SK-N-SH (cell line): ENCODE results near the gene DNMT3A. TPM values are rescaled to one million over a fixed set of nuclear protein-coding genes. Genes with fewer than 3 reads are reported as not detected.
A peak's percentile ranks its signal among the peaks of the same experiment; 100 is the strongest.

ENCODE experiments used
- CTCF ChIA-PET: fragments of 300-600, 350-600 bp; formaldehyde crosslinking; extraction: SDS; loops from one replicate; lab custom pipeline; 2021; lab: Yijun Ruan, JAX
- POLR2A ChIA-PET: fragments of 350-600 bp; sonication (Branson Sonifier 250); formaldehyde crosslinking; extraction: SDS; loops from one replicate; lab custom pipeline; 2020; ENCODE audit warnings: antibody characterized with exemption, inconsistent platforms; lab: Yijun Ruan, JAX
- DNase-seq: peaks from one replicate; pipeline ENCODE4 v3.0.0; 2012
- H2AFZ ChIP-seq: fragments of 200-600 bp; sonication (generic); 2 replicates; pipeline ENCODE4 v1.8.1; 2016; ENCODE audit warnings: antibody characterized with exemption, mild to moderate bottlenecking, low read depth
- H3F3A ChIP-seq: fragments of 200-600 bp; sonication (generic); replicated peaks from 2 replicates; pipeline ENCODE3; 2016; ENCODE audit warnings: antibody characterized with exemption, mild to moderate bottlenecking; ENCODE audit not compliant: insufficient read depth
- H3K27ac ChIP-seq, 2 experiments: fragments of 200-500 bp in 1 of 2; fragments of 200-600 bp in 1 of 2; sonication (Bioruptor generic) in 1 of 2; sonication (generic), shearing (Covaris generic) in 1 of 2; 2 replicates each; pipeline versions ENCODE4 v1.5.1 to v1.6.1; 2014 to 2016; ENCODE audit warnings: low read depth in 2 of 2, inconsistent platforms in 1 of 2, low read length in 1 of 2, mild to moderate bottlenecking in 1 of 2, mixed read lengths in 1 of 2
- H3K27me3 ChIP-seq: fragments of 200-600 bp; sonication (generic), shearing (Covaris generic); 2 replicates; pipeline ENCODE4 v1.6.1; 2016; ENCODE audit warnings: mixed run types; ENCODE audit not compliant: insufficient read depth
- H3K36me3 ChIP-seq, 2 experiments: fragments of 200-500 bp in 1 of 2; fragments of 200-600 bp in 1 of 2; sonication (Bioruptor generic) in 1 of 2; sonication (generic) in 1 of 2; replicated peaks in 1 of 2; 2 replicates each; pipeline versions ENCODE3 to v1.5.1; 2014 to 2016; ENCODE audit warnings: low read length in 1 of 2, mild to moderate bottlenecking in 1 of 2; ENCODE audit not compliant: insufficient read depth in 2 of 2, control insufficient read depth in 1 of 2
- H3K4me1 ChIP-seq, 2 experiments: fragments of 200-500 bp in 1 of 2; fragments of 200-600 bp in 1 of 2; sonication (Bioruptor generic) in 1 of 2; sonication (generic), shearing (Covaris generic) in 1 of 2; 2 replicates each; pipeline versions ENCODE4 v1.5.1 to v1.6.1; 2014 to 2016; ENCODE audit warnings: low read depth in 1 of 2, low read length in 1 of 2, mixed run types in 1 of 2; ENCODE audit not compliant: insufficient read depth in 2 of 2, control insufficient read depth in 1 of 2
- H3K4me2 ChIP-seq: fragments of 200-600 bp; sonication (generic), shearing (Covaris generic); 2 replicates; pipeline ENCODE4 v1.6.1; 2017; ENCODE audit warnings: mixed run types
- H3K4me3 ChIP-seq, 2 experiments: fragments of 200-500 bp in 1 of 2; fragments of 200-600 bp in 1 of 2; sonication (Bioruptor generic) in 1 of 2; sonication (generic), shearing (Covaris generic) in 1 of 2; 2 replicates each; pipeline versions ENCODE4 v1.5.1 to v1.8.1; 2014 to 2016; ENCODE audit warnings: low read depth in 2 of 2, inconsistent platforms in 1 of 2, low read length in 1 of 2, mild to moderate bottlenecking in 1 of 2, mixed read lengths in 1 of 2, moderate library complexity in 1 of 2
- H3K79me2 ChIP-seq: fragments of 200-600 bp; sonication (generic); 2 replicates; pipeline ENCODE4 v1.8.1; 2017; ENCODE audit warnings: mild to moderate bottlenecking; ENCODE audit not compliant: insufficient read depth
- H3K9ac ChIP-seq: fragments of 200-600 bp; sonication (generic); 2 replicates; pipeline ENCODE4 v1.6.1; 2017; ENCODE audit warnings: mixed run types
- H3K9me2 ChIP-seq: fragments of 200-600 bp; sonication (generic); 2 replicates; pipeline ENCODE4 v1.6.1; 2017; ENCODE audit warnings: mixed run types
- H3K9me3 ChIP-seq: fragments of 200-600 bp; sonication (generic); 2 replicates; pipeline ENCODE4 v1.6.1; 2017; ENCODE audit warnings: mixed run types, mild to moderate bottlenecking, moderate library complexity
- H4K20me1 ChIP-seq: fragments of 200-600 bp; sonication (generic); 2 replicates; pipeline ENCODE4 v1.6.1; 2017; ENCODE audit warnings: mild to moderate bottlenecking, mixed run types; ENCODE audit not compliant: insufficient read depth
- CHD2 ChIP-seq: fragments of 150-350 bp; IDR thresholded peaks from 2 replicates; pipeline ENCODE4 v1.6.1; 2018; ENCODE audit warnings: low read length; ENCODE audit not compliant: partially characterized antibody
- ELF1 ChIP-seq: IDR thresholded peaks from 2 replicates; pipeline ENCODE4 v1.4.0; 2012
- EZH2phosphoT487 ChIP-seq: fragments of 200-600 bp; sonication (generic); IDR thresholded peaks from 2 replicates; pipeline ENCODE4 v1.6.1; 2017; ENCODE audit warnings: low read depth, mixed run types, mild to moderate bottlenecking, antibody characterized with exemption, moderate library complexity, borderline replicate concordance
- FOSL2 ChIP-seq: IDR thresholded peaks from 2 replicates; pipeline ENCODE4 v1.4.0; 2012; ENCODE audit warnings: low read depth, mild to moderate bottlenecking, moderate library complexity, borderline replicate concordance
- FOXJ3 ChIP-seq: sonication (generic); formaldehyde crosslinking; IDR thresholded peaks from 2 replicates; pipeline ENCODE4 v1.5.1; 2020; ENCODE audit warnings: mild to moderate bottlenecking, missing genetic modification reagents
- GABPA ChIP-seq: IDR thresholded peaks from 2 replicates; pipeline ENCODE4 v1.4.0; 2012; ENCODE audit warnings: low read depth, mild to moderate bottlenecking
- GATA2 ChIP-seq: sonication (generic); formaldehyde crosslinking; IDR thresholded peaks from 2 replicates; pipeline ENCODE4 v1.5.0; 2020; ENCODE audit warnings: mild to moderate bottlenecking, missing genetic modification reagents
- JUND ChIP-seq: IDR thresholded peaks from 2 replicates; pipeline ENCODE4 v1.4.0; 2012
- MEF2A ChIP-seq: IDR thresholded peaks from 2 replicates; pipeline ENCODE4 v1.4.0; 2012; ENCODE audit warnings: low read depth, borderline replicate concordance
- NRF1 ChIP-seq: IDR thresholded peaks from 2 replicates; pipeline ENCODE4 v1.6.1; 2012; ENCODE audit warnings: low read depth, mild to moderate bottlenecking, low read length
- PBX3 ChIP-seq: IDR thresholded peaks from 2 replicates; pipeline ENCODE4; 2012
- POLR2AphosphoS5 ChIP-seq: IDR thresholded peaks from 2 replicates; pipeline ENCODE4 v1.6.1; 2012; ENCODE audit warnings: low read depth, low read length
- RAD21 ChIP-seq: IDR thresholded peaks from 2 replicates; pipeline ENCODE4 v1.6.1; 2012; ENCODE audit warnings: mild to moderate bottlenecking, low read length
- RCOR1 ChIP-seq: fragments of 150-350 bp; IDR thresholded peaks from 2 replicates; pipeline ENCODE4 v1.6.1; 2017; ENCODE audit warnings: antibody characterized with exemption, low read length
- RXRA ChIP-seq: IDR thresholded peaks from 2 replicates; pipeline ENCODE4 v1.4.0; 2012; ENCODE audit warnings: low read depth, mild to moderate bottlenecking, borderline replicate concordance
- SMC3 ChIP-seq: IDR thresholded peaks from 2 replicates; pipeline ENCODE4 v1.6.1; 2012; ENCODE audit warnings: low read depth, low read length, improper control_type of control experiment
- TCF12 ChIP-seq: IDR thresholded peaks from 2 replicates; pipeline ENCODE4 v1.4.0; 2012
- TEAD4 ChIP-seq: IDR thresholded peaks from 2 replicates; pipeline ENCODE4 v1.4.0; 2012; ENCODE audit warnings: mild to moderate bottlenecking, borderline replicate concordance; ENCODE audit not compliant: insufficient read depth
- WGBS: methylation state at CpG from one replicate; pipeline ENCODE4 v1.1.6; 2017; ENCODE audit warnings: low lambda C conversion rate; 5-methylcytosine and 5-hydroxymethylcytosine counted together
- polyA plus RNA-seq, 3 experiments: library from polyadenylated mRNA; depleted of rRNA; stranded (reverse); fragments of >200 nt; gene quantifications; 2 replicates each; pipeline ENCODE4 v1.2.3, GENCODE V29; 2012
- TF ChIP-seq, protein P1 (sequence below): fragments of 200-600 bp; sonication (generic); IDR thresholded peaks from 2 replicates; pipeline ENCODE4 v1.6.1; 2017; ENCODE audit warnings: antibody characterized with exemption, mild to moderate bottlenecking, moderate library complexity
- TF ChIP-seq, protein P2 (sequence below): IDR thresholded peaks from 2 replicates; pipeline ENCODE4 v1.4.0; 2012; ENCODE audit warnings: low read depth, borderline replicate concordance

Gene DNMT3A
- polyA plus RNA-seq, 1 of the 3 experiments (the other 2 are of a cell fraction): 5.6 TPM

- Histone ChIP-seq H3K4me1 (peaks cover 16 to 36% of the 10 kb centered on the region in 2 experiments; a peak in 2 of 4 replicates), H3K4me2 (no peak overlapping the region), H3K79me2 (peaks cover 20% of the 10 kb centered on the region; the same call in 1 of the 2 replicates), H3F3A (no peaks in the 10 kb centered on the region), H2AFZ (no peak overlapping the region), H3K9ac (no peak overlapping the region), H3K9me3 (no peaks in the 10 kb centered on the region), H3K9me2 (no peaks in the 10 kb centered on the region), H3K36me3 (no peaks in the 10 kb centered on the region), H3K4me3 (no peak overlapping the region), H3K27me3 (no peaks in the 10 kb centered on the region), H3K27ac (no peak overlapping the region), H4K20me1 (peaks cover 34% of the 10 kb centered on the region)
- ChIA-PET CTCF (no interaction called here), POLR2A (no interaction called here)
- DNase-seq: no peak
- WGBS: 89% methylated on average over 3 of the region's 3 CpGs
- no peak for TF ChIP-seq PBX3
- no peak for TF ChIP-seq FOXJ3
- TF ChIP-seq EZH2phosphoT487: no peak
- TF ChIP-seq GATA2 (CRISPR knock-in tag): no peak
- TF ChIP-seq TEAD4: no peak
- TF ChIP-seq RAD21: no peak
- TF ChIP-seq, protein P1, sequence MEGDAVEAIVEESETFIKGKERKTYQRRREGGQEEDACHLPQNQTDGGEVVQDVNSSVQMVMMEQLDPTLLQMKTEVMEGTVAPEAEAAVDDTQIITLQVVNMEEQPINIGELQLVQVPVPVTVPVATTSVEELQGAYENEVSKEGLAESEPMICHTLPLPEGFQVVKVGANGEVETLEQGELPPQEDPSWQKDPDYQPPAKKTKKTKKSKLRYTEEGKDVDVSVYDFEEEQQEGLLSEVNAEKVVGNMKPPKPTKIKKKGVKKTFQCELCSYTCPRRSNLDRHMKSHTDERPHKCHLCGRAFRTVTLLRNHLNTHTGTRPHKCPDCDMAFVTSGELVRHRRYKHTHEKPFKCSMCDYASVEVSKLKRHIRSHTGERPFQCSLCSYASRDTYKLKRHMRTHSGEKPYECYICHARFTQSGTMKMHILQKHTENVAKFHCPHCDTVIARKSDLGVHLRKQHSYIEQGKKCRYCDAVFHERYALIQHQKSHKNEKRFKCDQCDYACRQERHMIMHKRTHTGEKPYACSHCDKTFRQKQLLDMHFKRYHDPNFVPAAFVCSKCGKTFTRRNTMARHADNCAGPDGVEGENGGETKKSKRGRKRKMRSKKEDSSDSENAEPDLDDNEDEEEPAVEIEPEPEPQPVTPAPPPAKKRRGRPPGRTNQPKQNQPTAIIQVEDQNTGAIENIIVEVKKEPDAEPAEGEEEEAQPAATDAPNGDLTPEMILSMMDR: no peak
- no peak for TF ChIP-seq JUND
- TF ChIP-seq RCOR1: no peak
- no peak for TF ChIP-seq NRF1
- no peak for TF ChIP-seq GABPA
Observed at GRCh38 chr2:25320077-25320476, 21.6 kb downstream of the DNMT3A start.

- H3K79me2 ChIP-seq: peaks cover 20% of the 10 kb centered on the region; the same call in 1 of the 2 replicates
- H3K27ac ChIP-seq: peak overlapping the region in 1 of 2 experiments; percentile 100; a peak in 1 of 4 replicates
- H4K20me1 ChIP-seq: peaks cover 12% of the 10 kb centered on the region
- H3K9me3 ChIP-seq: no peaks in the 10 kb centered on the region
- no peaks in the 10 kb centered on the region for H3K9me2 ChIP-seq
- 82% methylated on average over 8 of the region's 8 CpGs for WGBS
- H3K27me3 ChIP-seq: no peaks in the 10 kb centered on the region
- no peak overlapping the region for H3K4me3 ChIP-seq
- DNase-seq: no peak
- H2AFZ ChIP-seq: no peak overlapping the region
- H3F3A ChIP-seq: no peaks in the 10 kb centered on the region
- ChIA-PET POLR2A (interaction anchor here (1.5 to 2.7 kb wide), 2 partner anchors 8 to 16 kb away, joined by 6 to 10 read pairs; no protein-coding TSS in a partner anchor), CTCF (interaction anchor here (1.0 to 9.6 kb wide), 7 partner anchors 8 to 384 kb away, joined by 3 to 60 read pairs (median 3); partner anchors contain the start of gene DNMT3A)
- peaks cover 13 to 55% of the 10 kb centered on the region in 2 experiments; a peak in 2 of 4 replicates for H3K4me1 ChIP-seq
- H3K4me2 ChIP-seq: no peak overlapping the region
- peaks cover 4 to 14% of the 10 kb centered on the region in 2 experiments for H3K36me3 ChIP-seq
- no peak overlapping the region for H3K9ac ChIP-seq
- no peak for TF ChIP-seq TCF12
- TF ChIP-seq TEAD4: no peak
- no peak for TF ChIP-seq ELF1
- no peak for TF ChIP-seq RXRA
- TF ChIP-seq, protein P2, sequence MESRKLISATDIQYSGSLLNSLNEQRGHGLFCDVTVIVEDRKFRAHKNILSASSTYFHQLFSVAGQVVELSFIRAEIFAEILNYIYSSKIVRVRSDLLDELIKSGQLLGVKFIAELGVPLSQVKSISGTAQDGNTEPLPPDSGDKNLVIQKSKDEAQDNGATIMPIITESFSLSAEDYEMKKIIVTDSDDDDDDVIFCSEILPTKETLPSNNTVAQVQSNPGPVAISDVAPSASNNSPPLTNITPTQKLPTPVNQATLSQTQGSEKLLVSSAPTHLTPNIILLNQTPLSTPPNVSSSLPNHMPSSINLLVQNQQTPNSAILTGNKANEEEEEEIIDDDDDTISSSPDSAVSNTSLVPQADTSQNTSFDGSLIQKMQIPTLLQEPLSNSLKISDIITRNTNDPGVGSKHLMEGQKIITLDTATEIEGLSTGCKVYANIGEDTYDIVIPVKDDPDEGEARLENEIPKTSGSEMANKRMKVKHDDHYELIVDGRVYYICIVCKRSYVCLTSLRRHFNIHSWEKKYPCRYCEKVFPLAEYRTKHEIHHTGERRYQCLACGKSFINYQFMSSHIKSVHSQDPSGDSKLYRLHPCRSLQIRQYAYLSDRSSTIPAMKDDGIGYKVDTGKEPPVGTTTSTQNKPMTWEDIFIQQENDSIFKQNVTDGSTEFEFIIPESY: no peak
- TF ChIP-seq POLR2AphosphoS5: no peak
- TF ChIP-seq EZH2phosphoT487: no peak
- no peak for TF ChIP-seq RAD21
- TF ChIP-seq SMC3: no peak
- no peak for TF ChIP-seq RCOR1
- TF ChIP-seq, protein P1: no peak
- TF ChIP-seq MEF2A: no peak
- TF ChIP-seq NRF1: no peak
- no peak for TF ChIP-seq FOSL2
- TF ChIP-seq PBX3: no peak
- no peak for TF ChIP-seq CHD2
Observed at GRCh38 chr2:25316101-25316500, 25.6 kb downstream of the DNMT3A start.
